GM11168 (cell line): ENCODE data around the gene ATL1.

Source experiments
- in situ Hi-C: fragments of 300-500 bp; cut with MboI; formaldehyde crosslinking; loops from one replicate; pipeline ENCODE4 v1.12.0; 2022; ENCODE audit warnings: low sequenced_read_pairs; ENCODE audit not compliant: unreplicated experiment

ATL1 gene

DNA sequence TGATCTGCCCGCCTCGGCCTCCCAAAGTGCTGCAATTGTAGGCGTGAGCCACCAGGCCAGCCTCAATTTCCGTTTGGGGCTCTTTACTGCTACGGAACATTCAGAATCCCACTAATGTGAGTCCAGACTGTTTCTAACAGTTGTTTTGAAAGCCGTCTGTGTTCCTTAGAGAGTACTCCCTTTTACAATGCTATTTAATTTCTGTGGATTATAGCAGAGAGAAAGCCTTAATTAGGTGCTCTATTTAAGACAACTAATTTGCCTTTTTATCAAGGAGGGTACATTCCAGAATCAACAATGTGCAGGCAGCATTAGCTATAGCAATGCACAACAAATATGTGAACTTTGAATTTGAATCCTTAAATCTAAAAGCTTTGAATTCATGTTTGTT, 110.9 kb downstream of the ATL1 start:
- in situ Hi-C loops, result no loop called here

DNA sequence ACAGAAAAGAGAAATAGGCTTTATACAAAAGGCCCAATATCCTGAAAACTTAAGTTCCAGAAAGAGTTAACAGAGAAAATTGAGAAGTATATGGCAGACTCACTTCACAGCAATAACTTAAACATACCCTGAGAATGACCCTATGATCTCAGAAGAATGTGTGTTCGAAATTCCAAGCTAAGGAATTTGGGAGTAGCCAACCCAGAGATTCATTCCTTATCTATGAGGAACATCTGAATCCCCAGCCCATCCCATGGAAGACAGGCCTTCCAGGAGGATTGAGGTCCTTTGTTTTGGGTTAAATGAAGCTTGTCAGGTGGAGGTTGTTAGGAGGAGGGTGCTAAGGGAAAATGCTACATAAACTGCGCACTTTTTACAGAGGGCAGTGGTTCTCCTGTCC, 115.7 kb downstream of the ATL1 start:
- in situ Hi-C loops, result no loop called here

DNA sequence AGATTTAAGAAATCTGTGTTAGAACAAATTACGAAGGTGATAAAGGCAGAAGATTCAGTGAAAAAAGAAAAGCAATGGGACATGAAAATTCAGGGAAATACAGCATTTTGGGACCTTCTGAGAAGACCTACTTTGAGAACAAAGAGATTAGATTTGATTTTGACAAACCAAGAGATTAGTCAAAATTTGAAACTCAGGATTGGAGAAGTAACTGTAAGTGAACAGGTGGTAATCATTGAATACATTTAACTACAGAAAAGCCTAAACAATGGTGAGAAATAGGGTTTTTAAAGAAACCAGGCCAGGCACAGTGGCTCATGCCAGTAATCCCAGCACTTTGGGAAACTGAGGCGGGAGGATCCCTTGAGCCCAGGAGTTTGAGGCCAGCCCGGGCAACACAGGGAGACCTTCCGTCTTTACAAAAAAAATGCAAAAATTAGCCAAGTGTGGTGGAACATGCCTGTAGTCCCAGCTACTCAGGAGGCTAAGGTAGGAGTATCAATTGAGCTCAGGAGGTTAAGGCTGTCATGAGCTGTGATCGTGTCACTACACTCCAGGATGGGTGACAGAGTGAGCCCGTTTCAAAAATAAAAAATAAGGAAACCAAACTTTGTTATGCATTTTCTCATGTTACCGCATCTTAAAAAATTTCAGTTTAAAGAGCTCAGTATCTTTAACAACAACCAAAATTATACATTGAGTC, 117.0 kb downstream of the ATL1 start:
- in situ Hi-C loops, result no loop called here

DNA sequence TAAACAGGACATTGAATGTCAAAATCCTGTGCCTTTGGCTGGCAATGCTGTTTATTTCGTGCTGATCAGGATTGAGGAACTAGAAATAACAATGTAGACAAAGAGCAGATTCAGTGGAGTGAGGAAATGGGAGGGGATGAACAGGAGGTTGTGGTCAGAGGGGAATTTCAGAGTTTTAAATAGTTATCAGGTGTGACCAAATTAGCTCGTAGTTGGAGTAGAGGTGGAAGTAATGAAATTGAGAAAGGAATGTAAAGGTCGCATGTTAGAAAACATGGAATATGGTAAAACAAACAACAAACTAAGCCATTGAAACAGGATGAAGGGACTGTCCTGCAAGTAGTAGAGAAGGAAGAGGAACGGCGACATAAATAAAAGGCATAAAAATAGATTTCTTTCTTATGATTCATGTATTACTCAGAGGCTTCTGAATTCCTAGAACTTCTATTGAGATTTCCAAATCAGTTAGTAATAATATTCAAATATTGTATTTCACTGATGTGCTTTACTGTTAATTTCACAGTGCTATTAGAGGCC, 117.7 kb downstream of the ATL1 start:
- in situ Hi-C loops, result no loop called here

DNA sequence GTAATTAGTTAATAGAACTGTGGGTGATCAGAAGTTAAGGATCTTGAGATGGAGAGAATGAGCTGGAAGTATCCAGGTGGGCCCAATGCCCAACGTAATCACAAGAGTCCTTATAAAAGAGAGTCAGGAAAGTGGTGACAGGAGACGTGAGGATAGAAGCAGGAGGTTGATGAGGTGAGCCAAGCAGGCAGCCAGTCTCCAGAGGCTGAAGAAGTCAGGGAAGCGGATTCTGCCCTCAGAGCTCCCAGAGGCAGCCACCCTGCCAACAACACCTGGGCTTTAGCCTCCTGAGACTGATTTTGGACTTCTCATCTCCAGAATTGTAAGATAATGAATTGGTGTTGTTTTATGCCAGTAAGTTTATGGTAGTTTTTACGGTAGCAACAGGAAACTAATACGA, 118.2 kb downstream of the ATL1 start:
- in situ Hi-C loops, result no loop called here

DNA sequence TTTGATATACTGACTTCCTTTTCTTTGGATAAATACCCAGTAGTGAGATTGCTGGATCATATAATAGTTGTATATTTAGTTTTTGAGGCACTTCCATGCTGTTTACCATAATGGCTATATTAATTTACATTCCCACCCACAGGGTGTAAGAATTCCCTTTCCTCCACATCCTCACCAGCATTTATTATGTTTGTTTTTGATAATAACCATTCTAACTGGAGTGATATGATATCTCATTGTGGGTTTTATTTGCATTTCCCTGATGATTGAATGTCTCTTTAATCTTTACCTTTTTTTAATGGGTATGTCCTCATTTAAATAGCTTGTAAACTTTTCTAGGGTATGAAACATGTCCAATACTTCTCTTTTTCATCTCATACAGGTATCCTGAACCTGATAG, 119.7 kb downstream of the ATL1 start:
- in situ Hi-C loops, result no loop called here
